Memory B cell (primary cell): Measurements from ENCODE around the gene PQBP1.

ENCODE experiments used
- ATAC-seq: fragments of 150-1000 bp; cut with Tn5 transposase; 2 replicates; pipeline ENCODE4 v1.10.0; 2021; ENCODE audit warnings: low read depth, mild to moderate bottlenecking, moderate library complexity
- DNase-seq, 2 donors: peaks; one replicate each; pipeline ENCODE4 v3.0.0; 2022; ENCODE audit warnings: low spot score in 2 of 2
- H3K27ac Mint-ChIP-seq: one replicate; pipeline ENCODE4 v1.8.0; 2022; ENCODE audit warnings: mild to moderate bottlenecking, moderate library complexity, mixed read lengths
- H3K27me3 Mint-ChIP-seq: one replicate; pipeline ENCODE4 v1.8.0; 2022; ENCODE audit warnings: mixed read lengths
- H3K36me3 Mint-ChIP-seq: one replicate; pipeline ENCODE4 v1.8.0; 2022; ENCODE audit warnings: mild to moderate bottlenecking, mixed read lengths
- H3K4me1 Mint-ChIP-seq: one replicate; pipeline ENCODE4 v1.8.0; 2022; ENCODE audit warnings: mixed read lengths
- H3K4me3 Mint-ChIP-seq: one replicate; pipeline ENCODE4 v1.8.0; 2022; ENCODE audit warnings: mild to moderate bottlenecking, moderate library complexity, mixed read lengths
- H3K9me3 Mint-ChIP-seq: one replicate; pipeline ENCODE4 v1.8.0; 2022; ENCODE audit warnings: mixed read lengths

The PQBP1 gene

GRCh38 chrX:48891402-48892288 lies 6.1 kb upstream of the PQBP1 start:
- Mint-ChIP-seq H3K36me3 (peaks cover 5% of the 10 kb centered on the region), H3K4me1 (peaks cover 16% of the 10 kb centered on the region), H3K9me3 (no peaks in the 10 kb centered on the region), H3K27me3 (peaks cover 1% of the 10 kb centered on the region), H3K27ac (no peak overlapping the region), H3K4me3 (peak overlapping the region; percentile 82)
- peak; percentile 85 for ATAC-seq
- peak; percentile 64 to 66 for DNase-seq

GRCh38 chrX:48892896-48893295 lies 4.8 kb upstream of the PQBP1 start:
- H3K9me3 Mint-ChIP-seq = no peaks in the 10 kb centered on the region

GRCh38 chrX:48893556-48894348 lies 4.0 kb upstream of the PQBP1 start:
- Mint-ChIP-seq H3K36me3 (peaks cover 5% of the 10 kb centered on the region), H3K9me3 (no peaks in the 10 kb centered on the region), H3K4me1 (peaks cover 22% of the 10 kb centered on the region), H3K27ac (peak overlapping the region; percentile 47), H3K27me3 (peaks cover 1% of the 10 kb centered on the region), H3K4me3 (no peak overlapping the region)
- no peak for ATAC-seq
- DNase-seq = no peak

More at GRCh38 chrX:48892896-48893295, 4.8 kb upstream of the PQBP1 start:
- no peak for ATAC-seq
- Mint-ChIP-seq H3K4me3 (no peak overlapping the region), H3K27ac (peak overlapping the region; percentile 47), H3K27me3 (peaks cover 1% of the 10 kb centered on the region), H3K36me3 (peaks cover 5% of the 10 kb centered on the region), H3K4me1 (peaks cover 19% of the 10 kb centered on the region)
- DNase-seq = no peak

- Mint-ChIP-seq H3K4me3 (no peak overlapping the region), H3K9me3 (no peaks in the 10 kb centered on the region), H3K36me3 (peaks cover 5% of the 10 kb centered on the region), H3K4me1 (peaks cover 22% of the 10 kb centered on the region), H3K27ac (peak overlapping the region; percentile 84), H3K27me3 (peaks cover 1% of the 10 kb centered on the region)
- ATAC-seq = no peak
- no peak for DNase-seq
Observed at GRCh38 chrX:48894891-48895290, 2.8 kb upstream of the PQBP1 start.

- no peaks in the 10 kb centered on the region for H3K27me3 Mint-ChIP-seq
Observed at GRCh38 chrX:48896611-48897011, 1.1 kb upstream of the PQBP1 start.

GRCh38 chrX:48897157-48897624 lies 539 bp upstream of the PQBP1 start:
- Mint-ChIP-seq H3K4me3 (peak overlapping the region; percentile 94), H3K36me3 (peaks cover 9% of the 10 kb centered on the region), H3K4me1 (peaks cover 12% of the 10 kb centered on the region), H3K27me3 (no peaks in the 10 kb centered on the region), H3K27ac (peak overlapping the region; percentile 93), H3K9me3 (no peaks in the 10 kb centered on the region)
- no peak for DNase-seq
- ATAC-seq = peak; percentile 12

More at GRCh38 chrX:48896611-48897011, 1.1 kb upstream of the PQBP1 start:
- ATAC-seq (no peak), DNase-seq (no peak)
- Mint-ChIP-seq H3K36me3 (peaks cover 5% of the 10 kb centered on the region), H3K9me3 (no peaks in the 10 kb centered on the region), H3K27ac (peak overlapping the region; percentile 93), H3K4me1 (peaks cover 13% of the 10 kb centered on the region), H3K4me3 (peak overlapping the region; percentile 94)

- Mint-ChIP-seq H3K36me3 (peaks cover 6% of the 10 kb centered on the region), H3K4me3 (peak overlapping the region; percentile 51), H3K27ac (no peak overlapping the region), H3K9me3 (no peaks in the 10 kb centered on the region), H3K27me3 (no peaks in the 10 kb centered on the region), H3K4me1 (peaks cover 12% of the 10 kb centered on the region)
- DNase-seq (no peak), ATAC-seq (no peak)
Observed at GRCh38 chrX:48899078-48899410, 1.3 kb downstream of the PQBP1 start.

GRCh38 chrX:48901069-48901468 lies 3.3 kb downstream of the PQBP1 start:
- H3K27ac Mint-ChIP-seq = no peak overlapping the region
- DNase-seq (no peak), ATAC-seq (no peak)
- H3K4me1 Mint-ChIP-seq = peaks cover 9% of the 10 kb centered on the region
- H3K9me3 Mint-ChIP-seq = no peaks in the 10 kb centered on the region
- H3K4me3 Mint-ChIP-seq = no peak overlapping the region
- H3K36me3 Mint-ChIP-seq = peaks cover 5% of the 10 kb centered on the region
- no peaks in the 10 kb centered on the region for H3K27me3 Mint-ChIP-seq

GRCh38 chrX:48902135-48902534 lies 4.4 kb downstream of the PQBP1 start:
- Mint-ChIP-seq H3K4me1 (peaks cover 5% of the 10 kb centered on the region), H3K9me3 (no peaks in the 10 kb centered on the region), H3K27ac (no peak overlapping the region), H3K4me3 (no peak overlapping the region), H3K27me3 (no peaks in the 10 kb centered on the region), H3K36me3 (peaks cover 5% of the 10 kb centered on the region)
- DNase-seq = no peak
- no peak for ATAC-seq

GRCh38 chrX:48902776-48903175 lies 5.0 kb downstream of the PQBP1 start:
- Mint-ChIP-seq H3K4me1 (peaks cover 5% of the 10 kb centered on the region), H3K27me3 (no peaks in the 10 kb centered on the region), H3K9me3 (no peaks in the 10 kb centered on the region), H3K4me3 (no peak overlapping the region), H3K27ac (peak overlapping the region; percentile 55), H3K36me3 (peaks cover 5% of the 10 kb centered on the region)
- no peak for DNase-seq
- ATAC-seq = no peak

GRCh38 chrX:48903290-48903689 lies 5.6 kb downstream of the PQBP1 start:
- H3K27ac Mint-ChIP-seq = no peak overlapping the region
- H3K9me3 Mint-ChIP-seq = no peaks in the 10 kb centered on the region
- H3K4me1 Mint-ChIP-seq = peaks cover 5% of the 10 kb centered on the region
- ATAC-seq (no peak), DNase-seq (no peak)
- peaks cover 5% of the 10 kb centered on the region for H3K36me3 Mint-ChIP-seq
- no peak overlapping the region for H3K4me3 Mint-ChIP-seq
- H3K27me3 Mint-ChIP-seq = no peaks in the 10 kb centered on the region

- ATAC-seq (no peak), DNase-seq (no peak)
- H3K27me3 Mint-ChIP-seq = no peaks in the 10 kb centered on the region
- no peaks in the 10 kb centered on the region for H3K9me3 Mint-ChIP-seq
- H3K4me3 Mint-ChIP-seq = no peak overlapping the region
- no peak overlapping the region for H3K27ac Mint-ChIP-seq
- H3K4me1 Mint-ChIP-seq = peaks cover 2% of the 10 kb centered on the region
- peaks cover 5% of the 10 kb centered on the region for H3K36me3 Mint-ChIP-seq
Observed at GRCh38 chrX:48904180-48904579, 6.5 kb downstream of the PQBP1 start.

- H3K4me1 Mint-ChIP-seq = peaks cover 2% of the 10 kb centered on the region
- ATAC-seq (no peak), DNase-seq (no peak)
- no peak overlapping the region for H3K4me3 Mint-ChIP-seq
- no peaks in the 10 kb centered on the region for H3K27me3 Mint-ChIP-seq
- H3K36me3 Mint-ChIP-seq = peaks cover 5% of the 10 kb centered on the region
- H3K9me3 Mint-ChIP-seq = no peaks in the 10 kb centered on the region
- H3K27ac Mint-ChIP-seq = no peak overlapping the region
Observed at GRCh38 chrX:48904626-48905025, 6.9 kb downstream of the PQBP1 start.

- H3K9me3 Mint-ChIP-seq = no peaks in the 10 kb centered on the region
- no peak for ATAC-seq
- no peak overlapping the region for H3K4me3 Mint-ChIP-seq
- no peaks in the 10 kb centered on the region for H3K27me3 Mint-ChIP-seq
- H3K27ac Mint-ChIP-seq = no peak overlapping the region
- peaks cover 5% of the 10 kb centered on the region for H3K36me3 Mint-ChIP-seq
- DNase-seq = no peak
- H3K4me1 Mint-ChIP-seq = peaks cover 2% of the 10 kb centered on the region
Observed at GRCh38 chrX:48905090-48905790, 7.5 kb downstream of the PQBP1 start.
